Neural crest cell (in vitro differentiated cells): ENCODE results near the gene DHRS1. TPM values are rescaled to one million over a fixed set of nuclear protein-coding genes. Genes with fewer than 3 reads are reported as not detected.
A peak's percentile ranks its signal among the peaks of the same experiment; 100 is the strongest.

ENCODE experiments used
- DNase-seq: peaks from one replicate; pipeline ENCODE4 v3.0.0; 2021; ENCODE audit warnings: low read depth, mixed read lengths, low spot score
- H3K27ac Mint-ChIP-seq: one replicate; pipeline ENCODE4 v1.8.0; 2021; ENCODE audit warnings: mild to moderate bottlenecking, mixed read lengths; ENCODE audit not compliant: unreplicated experiment
- H3K27me3 Mint-ChIP-seq: 2 replicates; pipeline ENCODE4 v1.8.0; 2021; ENCODE audit warnings: low read depth, mild to moderate bottlenecking, mixed read lengths
- H3K36me3 Mint-ChIP-seq: 2 replicates; pipeline ENCODE4 v1.8.0; 2021; ENCODE audit warnings: low read depth, mild to moderate bottlenecking, mixed read lengths
- H3K4me1 Mint-ChIP-seq: 2 replicates; pipeline ENCODE4 v1.8.0; 2021; ENCODE audit warnings: mixed read lengths
- H3K4me3 Mint-ChIP-seq: one replicate; pipeline ENCODE4 v1.8.0; 2021; ENCODE audit warnings: mild to moderate bottlenecking, mixed read lengths
- H3K9me3 Mint-ChIP-seq: 2 replicates; pipeline ENCODE4 v1.8.0; 2021; ENCODE audit warnings: mixed read lengths
- total RNA-seq: library from RNA; stranded (reverse); gene quantifications from 2 replicates; pipeline ENCODE4 v1.2.1, GENCODE V29; 2021
- TF ChIP-seq, protein P1 (sequence below): fragments of 200-600 bp; sonication (generic); conservative IDR thresholded peaks from 2 replicates; pipeline ENCODE4 v1.5.0; 2021; ENCODE audit warnings: antibody characterized with exemption, mild to moderate bottlenecking

The DHRS1 gene
- total RNA-seq, 1 donor from 2014 or later: 17.2 TPM

DNA sequence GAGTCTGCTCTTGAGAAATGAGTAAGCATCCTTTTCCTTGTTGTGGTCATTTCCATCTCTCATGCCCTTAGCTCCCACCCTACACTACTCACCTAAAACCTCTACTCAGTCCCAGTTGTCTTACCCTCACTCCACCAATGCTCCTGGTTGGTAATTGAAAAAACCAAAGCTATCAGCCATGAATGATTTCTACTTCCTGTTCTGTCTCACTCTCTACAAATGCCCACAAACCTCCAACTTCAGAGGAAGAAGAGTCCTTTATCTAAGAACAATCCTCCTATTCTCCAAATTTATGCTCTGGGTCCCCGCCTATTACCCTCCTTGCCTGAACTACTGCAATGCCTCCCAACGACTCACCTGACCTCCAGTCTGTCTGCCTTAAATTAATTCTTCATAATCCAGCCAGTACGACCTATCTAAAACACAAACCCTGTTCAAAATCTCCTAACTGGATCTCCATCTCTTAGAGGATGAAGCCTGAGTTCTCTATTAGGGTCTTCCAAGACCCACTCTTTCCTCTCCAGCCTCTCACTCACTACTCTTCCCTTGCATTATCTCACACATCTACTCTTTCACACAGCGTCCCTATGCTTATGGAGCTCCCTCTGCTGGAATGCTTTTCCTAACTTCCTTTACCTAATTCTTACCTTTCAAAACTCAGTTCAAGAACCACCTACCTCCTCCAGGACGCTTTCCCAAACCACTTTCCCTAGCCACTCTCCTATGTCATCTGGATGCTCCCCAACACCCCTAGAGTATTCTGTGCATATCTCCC, 2.2 kb downstream of the DHRS1 start:
- peak overlapping the region; percentile 73 for H3K4me3 Mint-ChIP-seq
- no peak overlapping the region for H3K27ac Mint-ChIP-seq

GRCh38 chr14:24296341-24297157, 3.0 kb downstream of the DHRS1 start:
- peak; percentile 45 for DNase-seq
- Mint-ChIP-seq H3K4me3 (peak overlapping the region; percentile 72), H3K27ac (peak overlapping the region; percentile 64), H3K36me3 (peaks cover 2% of the 10 kb centered on the region), H3K9me3 (no peaks in the 10 kb centered on the region), H3K4me1 (peaks cover 32% of the 10 kb centered on the region), H3K27me3 (no peaks in the 10 kb centered on the region)
- TF ChIP-seq, protein P1, sequence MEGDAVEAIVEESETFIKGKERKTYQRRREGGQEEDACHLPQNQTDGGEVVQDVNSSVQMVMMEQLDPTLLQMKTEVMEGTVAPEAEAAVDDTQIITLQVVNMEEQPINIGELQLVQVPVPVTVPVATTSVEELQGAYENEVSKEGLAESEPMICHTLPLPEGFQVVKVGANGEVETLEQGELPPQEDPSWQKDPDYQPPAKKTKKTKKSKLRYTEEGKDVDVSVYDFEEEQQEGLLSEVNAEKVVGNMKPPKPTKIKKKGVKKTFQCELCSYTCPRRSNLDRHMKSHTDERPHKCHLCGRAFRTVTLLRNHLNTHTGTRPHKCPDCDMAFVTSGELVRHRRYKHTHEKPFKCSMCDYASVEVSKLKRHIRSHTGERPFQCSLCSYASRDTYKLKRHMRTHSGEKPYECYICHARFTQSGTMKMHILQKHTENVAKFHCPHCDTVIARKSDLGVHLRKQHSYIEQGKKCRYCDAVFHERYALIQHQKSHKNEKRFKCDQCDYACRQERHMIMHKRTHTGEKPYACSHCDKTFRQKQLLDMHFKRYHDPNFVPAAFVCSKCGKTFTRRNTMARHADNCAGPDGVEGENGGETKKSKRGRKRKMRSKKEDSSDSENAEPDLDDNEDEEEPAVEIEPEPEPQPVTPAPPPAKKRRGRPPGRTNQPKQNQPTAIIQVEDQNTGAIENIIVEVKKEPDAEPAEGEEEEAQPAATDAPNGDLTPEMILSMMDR: peak; percentile 79

More for the DNA sequence above, 2.2 kb downstream of the DHRS1 start:
- H3K36me3 Mint-ChIP-seq: peaks cover 2% of the 10 kb centered on the region
- H3K4me1 Mint-ChIP-seq: peaks cover 32% of the 10 kb centered on the region
- no peaks in the 10 kb centered on the region for H3K27me3 Mint-ChIP-seq
- no peak for DNase-seq
- H3K9me3 Mint-ChIP-seq: no peaks in the 10 kb centered on the region
- TF ChIP-seq, protein P1: peak; percentile 59

DNA sequence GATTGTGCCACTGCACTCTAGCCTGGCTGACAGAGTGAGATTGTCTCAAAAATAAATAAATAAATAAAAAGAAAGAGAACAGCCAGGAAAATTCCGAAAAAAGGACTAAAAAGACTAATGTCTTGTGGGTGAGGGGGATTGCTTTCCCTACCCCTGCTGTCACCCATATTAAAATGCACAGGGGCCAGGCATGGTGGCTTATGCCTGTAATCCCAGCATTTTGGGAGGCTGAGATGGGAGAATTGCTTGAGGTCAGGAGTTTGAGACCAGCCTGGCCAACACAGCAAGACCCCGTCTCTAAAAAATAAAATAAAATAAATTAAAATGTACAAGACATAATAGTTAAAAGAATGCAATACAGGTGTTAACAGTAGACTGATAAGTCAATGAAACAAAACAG, 6.1 kb downstream of the DHRS1 start:
- Mint-ChIP-seq H3K4me1 (peaks cover 10% of the 10 kb centered on the region), H3K36me3 (no peaks in the 10 kb centered on the region), H3K9me3 (no peaks in the 10 kb centered on the region), H3K27ac (no peak overlapping the region), H3K27me3 (no peaks in the 10 kb centered on the region), H3K4me3 (no peak overlapping the region)
- TF ChIP-seq, protein P1: no peak
- DNase-seq: no peak

- Mint-ChIP-seq H3K27me3 (no peaks in the 10 kb centered on the region), H3K36me3 (no peaks in the 10 kb centered on the region), H3K4me1 (peaks cover 4% of the 10 kb centered on the region), H3K4me3 (no peak overlapping the region), H3K27ac (peak overlapping the region; percentile 75), H3K9me3 (no peaks in the 10 kb centered on the region)
- DNase-seq: no peak
- TF ChIP-seq, protein P1: no peak
Observed at GRCh38 chr14:24292118-24292807, 7.3 kb downstream of the DHRS1 start.

- no peak for DNase-seq
- Mint-ChIP-seq H3K4me3 (no peak overlapping the region), H3K27me3 (no peaks in the 10 kb centered on the region), H3K4me1 (peaks cover under 1% of the 10 kb centered on the region), H3K36me3 (no peaks in the 10 kb centered on the region), H3K9me3 (no peaks in the 10 kb centered on the region), H3K27ac (no peak overlapping the region)
- TF ChIP-seq, protein P1: no peak
Observed at GRCh38 chr14:24291446-24292117, 8.0 kb downstream of the DHRS1 start.
